Stomach smooth muscle (tissue), 2 donors: ENCODE measurements around the gene POU4F3.

ENCODE experiments used
- H3K27ac ChIP-seq: one replicate; pipeline ENCODE4 v1.7.0; 2013; ENCODE audit warnings: mild to moderate bottlenecking, low read length, inconsistent platforms
- H3K27me3 ChIP-seq, 2 donors: one replicate each; pipeline ENCODE4 v1.7.0; 2013; ENCODE audit warnings: low read length in 2 of 2; ENCODE audit not compliant: insufficient read depth in 2 of 2, control insufficient read depth in 1 of 2
- H3K36me3 ChIP-seq, 2 donors: one replicate each; pipeline ENCODE4 v1.7.0; 2013; ENCODE audit warnings: low read length in 2 of 2; ENCODE audit not compliant: control insufficient read depth in 2 of 2, insufficient read depth in 2 of 2
- H3K4me1 ChIP-seq: one replicate; pipeline ENCODE4 v1.7.0; 2013; ENCODE audit warnings: low read length; ENCODE audit not compliant: control insufficient read depth, insufficient read depth
- H3K4me3 ChIP-seq, 2 donors: one replicate each; pipeline ENCODE4 v1.7.0; 2013; ENCODE audit warnings: low read length in 2 of 2
- H3K9ac ChIP-seq, 2 donors: one replicate each; pipeline ENCODE4 v1.7.0; 2013; ENCODE audit warnings: low read length in 2 of 2, mild to moderate bottlenecking in 1 of 2
- H3K9me3 ChIP-seq, 2 donors: one replicate each; pipeline ENCODE4 v1.7.0; 2013; ENCODE audit warnings: low read length in 2 of 2; ENCODE audit not compliant: control insufficient read depth in 2 of 2
- donor health status: healthy.
- donor health status: Pancreatic carcinoma.

POU4F3 gene

GRCh38 chr5:146339715-146340259, 1.1 kb downstream of the POU4F3 start:
- H3K4me3 ChIP-seq = peak overlapping the region; percentile 40 to 49

GRCh38 chr5:146340260-146341081, 1.8 kb downstream of the POU4F3 start:
- H3K36me3 ChIP-seq = no peaks in the 10 kb centered on the region
- peak overlapping the region; percentile 40 to 49 for H3K4me3 ChIP-seq
- H3K9ac ChIP-seq = no peak overlapping the region
- peaks cover 80 to 90% of the 10 kb centered on the region in 2 donors for H3K27me3 ChIP-seq
- peaks cover 6% of the 10 kb centered on the region for H3K4me1 ChIP-seq
- no peaks in the 10 kb centered on the region for H3K9me3 ChIP-seq
- H3K27ac ChIP-seq = no peak overlapping the region

More at GRCh38 chr5:146339715-146340259, 1.1 kb downstream of the POU4F3 start:
- Histone ChIP-seq H3K27me3 (peaks cover 78 to 84% of the 10 kb centered on the region in 2 donors), H3K27ac (no peak overlapping the region), H3K4me1 (peaks cover 6% of the 10 kb centered on the region), H3K9ac (no peak overlapping the region), H3K9me3 (no peaks in the 10 kb centered on the region), H3K36me3 (no peaks in the 10 kb centered on the region)

- Histone ChIP-seq H3K9ac (no peak overlapping the region), H3K4me3 (no peak overlapping the region), H3K9me3 (no peaks in the 10 kb centered on the region), H3K27ac (no peak overlapping the region), H3K4me1 (peaks cover 6% of the 10 kb centered on the region), H3K36me3 (no peaks in the 10 kb centered on the region), H3K27me3 (peaks cover 76 to 88% of the 10 kb centered on the region in 2 donors)
Observed at GRCh38 chr5:146341854-146342253, 3.2 kb downstream of the POU4F3 start.

- Histone ChIP-seq H3K27ac (no peak overlapping the region), H3K27me3 (peaks cover 70 to 81% of the 10 kb centered on the region in 2 donors), H3K4me1 (peaks cover 6% of the 10 kb centered on the region), H3K9ac (no peak overlapping the region), H3K4me3 (no peak overlapping the region), H3K9me3 (no peaks in the 10 kb centered on the region), H3K36me3 (no peaks in the 10 kb centered on the region)
Observed at GRCh38 chr5:146342519-146342881, 3.9 kb downstream of the POU4F3 start.

GRCh38 chr5:146342882-146343865, 4.5 kb downstream of the POU4F3 start:
- Histone ChIP-seq H3K4me1 (peaks cover 6% of the 10 kb centered on the region), H3K9ac (no peak overlapping the region), H3K36me3 (no peaks in the 10 kb centered on the region), H3K9me3 (no peaks in the 10 kb centered on the region), H3K27me3 (peaks cover 63 to 75% of the 10 kb centered on the region in 2 donors), H3K4me3 (no peak overlapping the region), H3K27ac (no peak overlapping the region)

- Histone ChIP-seq H3K36me3 (no peaks in the 10 kb centered on the region), H3K9ac (no peak overlapping the region), H3K9me3 (no peaks in the 10 kb centered on the region), H3K27ac (no peak overlapping the region), H3K27me3 (peaks cover 57 to 62% of the 10 kb centered on the region in 2 donors), H3K4me3 (peak overlapping the region; percentile 38 to 49), H3K4me1 (peaks cover 6% of the 10 kb centered on the region)
Observed at GRCh38 chr5:146344155-146345118, 5.8 kb downstream of the POU4F3 start.

GRCh38 chr5:146345240-146345577, 6.6 kb downstream of the POU4F3 start:
- Histone ChIP-seq H3K9me3 (no peaks in the 10 kb centered on the region), H3K27me3 (peaks cover 49 to 55% of the 10 kb centered on the region in 2 donors), H3K4me3 (no peak overlapping the region), H3K27ac (no peak overlapping the region), H3K4me1 (peaks cover 2% of the 10 kb centered on the region), H3K9ac (no peak overlapping the region), H3K36me3 (no peaks in the 10 kb centered on the region)

- Histone ChIP-seq H3K36me3 (no peaks in the 10 kb centered on the region), H3K4me1 (no peaks in the 10 kb centered on the region), H3K27me3 (peaks cover 44 to 50% of the 10 kb centered on the region in 2 donors), H3K27ac (no peak overlapping the region), H3K4me3 (no peak overlapping the region), H3K9me3 (no peaks in the 10 kb centered on the region), H3K9ac (no peak overlapping the region)
Observed at GRCh38 chr5:146345578-146346366, 7.1 kb downstream of the POU4F3 start.

GRCh38 chr5:146357126-146357525, 18.5 kb downstream of the POU4F3 start:
- Histone ChIP-seq H3K27ac (no peak overlapping the region), H3K9ac (no peak overlapping the region), H3K4me3 (no peak overlapping the region), H3K36me3 (no peaks in the 10 kb centered on the region), H3K27me3 (peaks cover 0 to 3% of the 10 kb centered on the region in 2 donors), H3K4me1 (no peaks in the 10 kb centered on the region), H3K9me3 (no peaks in the 10 kb centered on the region)
